ENCODE measurements around the gene LRCH2. TPM values are rescaled to one million over a fixed set of nuclear protein-coding genes. Genes with fewer than 3 reads are reported as not detected.

The LRCH2 gene
- total RNA-seq, result not detected

DNA sequence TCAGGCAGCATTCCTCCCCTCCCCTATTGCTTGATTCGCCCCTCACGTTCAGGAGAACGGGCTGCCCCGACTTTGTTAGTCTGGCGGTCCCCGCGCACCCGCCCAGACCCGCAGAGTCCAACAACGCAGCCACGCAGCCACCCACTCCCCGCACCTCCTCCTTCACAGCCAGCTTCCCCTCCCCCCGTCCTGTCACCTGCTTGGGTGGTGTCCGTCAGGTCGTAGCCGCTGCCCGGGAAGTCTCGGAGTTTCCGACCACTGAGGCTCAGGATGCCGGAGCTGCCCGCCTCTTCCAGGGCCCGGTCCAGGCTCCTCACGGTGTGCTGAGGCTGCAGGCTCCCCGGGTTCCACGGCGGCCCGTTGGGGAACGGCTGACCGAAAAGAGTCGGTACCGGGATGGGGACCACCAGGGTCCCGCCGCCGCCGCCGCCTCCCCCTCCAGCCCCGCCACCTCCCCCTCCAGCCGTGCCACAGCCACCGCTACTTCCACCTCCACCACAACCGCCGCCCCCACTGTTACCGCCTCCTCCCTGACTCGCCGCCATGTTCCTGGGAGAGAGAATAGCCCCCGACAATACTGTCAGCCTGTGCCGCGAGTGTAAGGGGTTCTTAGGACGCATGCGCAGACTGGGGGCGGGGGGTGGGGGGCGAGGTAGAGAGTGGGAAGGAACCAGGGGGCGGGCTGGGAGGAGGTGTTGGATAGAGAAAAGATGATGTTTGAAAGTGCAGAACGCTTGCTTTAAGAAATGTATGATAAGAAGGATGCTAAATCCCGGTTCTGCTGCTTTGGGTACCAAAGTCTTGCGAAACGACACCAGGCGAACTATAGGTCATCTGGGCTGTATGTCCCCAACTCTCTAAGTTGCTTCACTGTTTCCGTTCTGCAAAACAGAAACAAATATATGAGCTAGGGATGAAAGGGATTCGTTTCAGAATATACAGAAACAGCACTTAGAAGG is at the start of gene LRCH2:
LRCH2 (minus strand) TSS at position 600 of the 959 bp plus-strand sequence; CDS start at position 545, 55 bp downstream.
- Mint-ChIP-seq H3K36me3 (no peaks in the 10 kb centered on the region), H3K4me1 (ENCODE audit: low read depth) (no peaks in the 10 kb centered on the region), H3K9me3 (no peaks in the 10 kb centered on the region), H3K27ac (no peak within 1 kb of the TSS), H3K4me3 (no peak within 1 kb of the TSS), H3K27me3 (peaks cover 8% of the 10 kb centered on the region)
- CTCF ChIA-PET, result no interaction called here
- no peak for DNase-seq
- intact Hi-C loops (cut with micrococcal nuclease), result no loop called here
- POLR2A ChIA-PET, result no interaction called here

- no peak for DNase-seq
- ChIA-PET POLR2A (no interaction called here), CTCF (no interaction called here)
- Mint-ChIP-seq H3K4me1 (ENCODE audit: low read depth) (no peaks in the 10 kb centered on the region), H3K36me3 (no peaks in the 10 kb centered on the region), H3K4me3 (no peak overlapping the region), H3K27me3 (no peaks in the 10 kb centered on the region), H3K27ac (no peak overlapping the region), H3K9me3 (no peaks in the 10 kb centered on the region)
- intact Hi-C loops (cut with micrococcal nuclease), result no loop called here
Observed at GRCh38 chrX:115269051-115269683, 35.3 kb upstream of the LRCH2 start.

DNA sequence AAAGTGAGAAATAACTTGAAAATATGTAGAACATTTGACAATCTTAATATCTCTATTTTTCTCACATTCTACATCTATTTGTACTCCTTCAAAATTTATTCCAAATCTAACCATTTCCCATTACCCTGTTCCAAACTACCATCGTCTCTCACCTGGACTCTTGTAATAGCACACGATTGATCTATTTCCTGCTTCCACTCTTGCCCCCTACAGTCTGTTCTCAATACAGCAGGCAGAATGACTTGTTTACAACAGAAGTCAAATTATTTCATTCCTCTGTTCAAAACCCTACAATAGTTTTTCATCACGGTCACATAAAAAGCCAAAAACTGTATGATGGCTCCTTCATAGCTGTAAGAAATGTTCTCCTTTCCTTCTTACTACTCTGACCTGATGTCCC is 34.5 kb upstream of the LRCH2 start:
- H3K4me1 Mint-ChIP-seq (ENCODE audit: low read depth), result no peaks in the 10 kb centered on the region
- H3K27me3 Mint-ChIP-seq, result no peaks in the 10 kb centered on the region
- no peaks in the 10 kb centered on the region for H3K9me3 Mint-ChIP-seq
- intact Hi-C loops (cut with micrococcal nuclease), result no loop called here
- CTCF ChIA-PET, result no interaction called here
- H3K36me3 Mint-ChIP-seq, result no peaks in the 10 kb centered on the region
- H3K4me3 Mint-ChIP-seq, result no peak overlapping the region
- no peak overlapping the region for H3K27ac Mint-ChIP-seq
- POLR2A ChIA-PET, result no interaction called here
- DNase-seq, result no peak

DNA sequence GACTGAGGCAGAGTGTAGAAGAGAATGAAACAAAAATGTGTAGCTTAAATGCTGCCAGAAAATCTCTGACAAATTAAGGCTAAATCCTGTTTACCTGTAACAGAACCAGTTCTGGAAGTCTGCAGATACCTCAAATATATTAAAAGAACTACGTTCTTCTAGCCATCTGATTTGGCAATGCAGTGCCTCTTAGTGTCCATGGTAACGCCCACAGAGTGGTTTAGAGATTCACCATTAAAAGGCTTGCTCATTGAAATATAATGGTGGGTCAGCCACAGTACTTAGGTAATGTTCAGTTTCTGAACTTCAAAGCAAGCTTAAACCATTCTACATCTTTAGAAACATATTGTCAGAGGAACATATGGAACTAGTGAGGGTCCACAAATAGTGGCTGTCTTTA is 32.4 kb upstream of the LRCH2 start:
- ChIA-PET POLR2A (no interaction called here), CTCF (no interaction called here)
- Mint-ChIP-seq H3K9me3 (no peaks in the 10 kb centered on the region), H3K36me3 (no peaks in the 10 kb centered on the region), H3K27ac (no peak overlapping the region), H3K27me3 (no peaks in the 10 kb centered on the region), H3K4me3 (no peak overlapping the region), H3K4me1 (ENCODE audit: low read depth) (no peaks in the 10 kb centered on the region)
- DNase-seq, result no peak
- intact Hi-C loops (cut with micrococcal nuclease), result no loop called here

DNA sequence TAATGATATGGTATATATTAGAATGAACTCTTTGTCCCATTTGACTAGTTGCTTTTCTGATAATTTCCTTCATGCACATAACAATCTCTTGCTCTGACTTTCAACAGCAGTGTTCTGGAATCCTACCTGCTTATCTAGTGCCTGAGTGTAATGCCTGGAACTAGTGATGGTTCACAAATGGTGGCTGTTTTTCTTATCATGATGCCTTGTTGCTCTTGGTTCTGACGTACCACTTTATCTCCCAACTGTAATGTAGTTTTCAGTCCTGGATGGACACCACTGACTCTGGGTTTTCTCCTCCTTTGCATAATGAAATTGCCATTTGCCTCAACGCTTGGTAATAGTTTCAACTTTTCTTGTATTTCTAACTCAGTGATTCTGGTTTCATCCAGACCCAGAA is 30.1 kb upstream of the LRCH2 start:
- DNase-seq, result no peak
- Mint-ChIP-seq H3K9me3 (no peaks in the 10 kb centered on the region), H3K4me1 (ENCODE audit: low read depth) (no peaks in the 10 kb centered on the region), H3K4me3 (no peak overlapping the region), H3K27me3 (no peaks in the 10 kb centered on the region), H3K27ac (no peak overlapping the region), H3K36me3 (no peaks in the 10 kb centered on the region)
- intact Hi-C loops (cut with micrococcal nuclease), result no loop called here
- ChIA-PET POLR2A (no interaction called here), CTCF (no interaction called here)

DNA sequence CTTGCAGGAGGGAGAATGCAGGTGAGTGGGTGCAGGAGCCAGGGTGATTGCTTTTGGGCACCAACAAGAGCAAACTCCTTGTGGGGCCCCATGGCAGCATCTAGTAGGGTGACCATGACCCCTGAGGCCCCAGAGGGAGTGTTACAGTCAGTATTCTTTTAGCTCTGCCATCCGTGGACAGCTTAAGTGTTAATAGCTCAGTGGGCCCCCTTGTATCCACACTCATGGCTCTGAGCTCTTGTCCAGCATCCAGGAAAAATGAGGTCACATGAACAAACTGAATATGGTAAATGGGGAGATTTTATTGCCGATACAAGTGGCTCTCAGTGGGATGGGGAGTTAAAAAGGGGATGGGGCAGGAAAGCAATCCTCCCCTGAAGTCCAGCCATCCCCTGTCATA is 27.3 kb upstream of the LRCH2 start:
- ChIA-PET POLR2A (no interaction called here), CTCF (no interaction called here)
- no peak for DNase-seq
- Mint-ChIP-seq H3K9me3 (no peaks in the 10 kb centered on the region), H3K4me1 (ENCODE audit: low read depth) (no peaks in the 10 kb centered on the region), H3K36me3 (no peaks in the 10 kb centered on the region), H3K27ac (no peak overlapping the region), H3K4me3 (no peak overlapping the region), H3K27me3 (no peaks in the 10 kb centered on the region)
- intact Hi-C loops (cut with micrococcal nuclease), result no loop called here

DNA sequence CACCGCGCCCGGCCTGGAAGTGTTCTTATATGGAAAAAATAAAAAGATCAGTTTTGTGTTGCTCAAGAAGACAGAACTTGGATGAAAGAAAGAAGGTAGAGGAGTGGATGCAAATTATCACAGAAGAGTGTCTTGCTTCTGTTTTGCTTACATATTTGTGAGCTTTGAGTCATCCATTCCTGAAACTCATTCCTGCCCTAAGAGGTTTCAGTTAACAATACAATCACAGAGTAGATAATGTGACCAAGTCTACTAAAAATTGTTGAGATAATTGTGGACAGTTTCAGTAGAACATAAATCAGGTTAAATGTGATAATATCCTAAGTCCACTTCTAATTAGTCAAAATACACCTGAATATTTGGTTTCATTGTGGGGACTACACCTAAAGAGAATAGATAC is 26.4 kb upstream of the LRCH2 start:
- Mint-ChIP-seq H3K9me3 (no peaks in the 10 kb centered on the region), H3K4me1 (ENCODE audit: low read depth) (no peaks in the 10 kb centered on the region), H3K27me3 (no peaks in the 10 kb centered on the region), H3K27ac (no peak overlapping the region), H3K4me3 (no peak overlapping the region), H3K36me3 (no peaks in the 10 kb centered on the region)
- CTCF ChIA-PET, result no interaction called here
- POLR2A ChIA-PET, result no interaction called here
- DNase-seq, result no peak
- intact Hi-C loops (cut with micrococcal nuclease), result no loop called here

DNA sequence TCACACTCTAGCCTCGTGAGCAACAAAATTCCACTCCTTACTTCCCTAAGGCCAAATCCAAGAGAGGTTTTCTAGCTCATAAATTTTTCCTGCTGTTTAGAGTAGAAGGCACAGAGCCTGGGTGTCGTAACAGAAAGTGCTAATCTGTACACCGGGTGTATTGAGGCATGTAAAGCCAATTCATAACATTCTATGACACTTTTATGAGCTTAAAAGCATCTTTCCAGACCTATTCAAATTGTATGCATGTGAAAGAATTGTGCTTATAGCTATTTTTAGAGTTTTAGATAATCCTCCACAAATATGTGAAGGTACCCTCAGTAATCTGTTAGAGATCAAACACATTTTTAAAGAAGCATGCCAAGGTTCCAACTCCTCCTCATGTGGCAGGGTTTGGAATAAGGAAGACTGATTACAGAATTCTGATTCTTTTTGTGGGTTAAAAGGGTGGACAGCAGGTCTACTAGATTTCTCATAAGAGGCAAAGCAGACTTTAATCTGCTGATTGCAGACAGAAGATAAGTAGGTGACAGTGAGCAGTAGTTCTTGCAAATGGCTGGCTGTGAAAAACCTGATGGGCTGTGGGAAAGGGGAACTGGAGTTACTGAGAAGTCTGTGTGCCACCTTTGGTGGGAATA is 25.5 kb upstream of the LRCH2 start:
- intact Hi-C loops (cut with micrococcal nuclease), result no loop called here
- Mint-ChIP-seq H3K36me3 (no peaks in the 10 kb centered on the region), H3K9me3 (no peaks in the 10 kb centered on the region), H3K27ac (no peak overlapping the region), H3K4me3 (no peak overlapping the region), H3K4me1 (ENCODE audit: low read depth) (no peaks in the 10 kb centered on the region), H3K27me3 (no peaks in the 10 kb centered on the region)
- ChIA-PET POLR2A (no interaction called here), CTCF (no interaction called here)
- no peak for DNase-seq

DNA sequence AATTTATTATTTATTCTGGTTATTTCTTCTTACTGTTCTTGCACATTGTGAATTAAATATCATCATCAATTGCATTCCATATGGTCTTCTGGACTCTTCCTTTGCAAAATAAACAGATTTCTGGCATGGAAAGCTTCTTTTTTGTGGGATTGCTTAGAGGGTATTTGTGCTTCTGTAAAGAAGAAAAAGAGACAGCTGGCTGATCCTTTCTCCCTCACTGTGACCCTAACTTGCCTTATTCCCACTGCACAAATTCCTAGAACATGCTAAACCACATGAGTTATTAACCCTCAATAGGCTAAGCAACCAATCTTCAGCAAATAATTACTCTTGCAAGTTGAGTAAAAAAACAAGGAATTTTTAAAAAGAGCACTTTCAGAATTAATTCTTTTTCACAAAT is 23.8 kb upstream of the LRCH2 start:
- no peaks in the 10 kb centered on the region for H3K27me3 Mint-ChIP-seq
- no peak overlapping the region for H3K4me3 Mint-ChIP-seq
- no peak overlapping the region for H3K27ac Mint-ChIP-seq
- ChIA-PET POLR2A (no interaction called here), CTCF (no interaction called here)
- H3K9me3 Mint-ChIP-seq, result no peaks in the 10 kb centered on the region
- DNase-seq, result no peak
- intact Hi-C loops (cut with micrococcal nuclease), result no loop called here
- no peaks in the 10 kb centered on the region for H3K36me3 Mint-ChIP-seq
- no peaks in the 10 kb centered on the region for H3K4me1 Mint-ChIP-seq (ENCODE audit: low read depth)

DNA sequence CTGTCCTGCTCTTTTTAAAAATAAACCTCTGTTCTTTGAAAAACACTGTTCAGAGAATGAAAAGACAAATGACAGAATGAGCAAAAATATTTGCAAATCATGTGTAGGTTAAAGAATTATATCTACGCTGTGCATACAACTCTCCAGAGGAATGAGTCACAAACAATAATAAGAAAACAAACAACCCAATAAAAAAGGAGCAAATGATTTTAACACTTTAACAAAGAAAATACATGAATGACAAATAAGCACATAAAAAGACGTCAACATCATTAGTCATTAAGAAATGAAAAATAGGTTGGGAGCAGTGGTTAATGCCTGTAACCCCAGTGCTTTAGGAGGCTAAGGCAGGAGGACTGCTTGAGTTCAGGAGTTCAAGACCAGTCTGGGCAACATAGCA is 21.1 kb upstream of the LRCH2 start:
- no peaks in the 10 kb centered on the region for H3K9me3 Mint-ChIP-seq
- intact Hi-C loops (cut with micrococcal nuclease), result no loop called here
- no peak for DNase-seq
- H3K4me3 Mint-ChIP-seq, result no peak overlapping the region
- no peaks in the 10 kb centered on the region for H3K27me3 Mint-ChIP-seq
- ChIA-PET POLR2A (no interaction called here), CTCF (no interaction called here)
- H3K27ac Mint-ChIP-seq, result no peak overlapping the region
- no peaks in the 10 kb centered on the region for H3K36me3 Mint-ChIP-seq
- H3K4me1 Mint-ChIP-seq (ENCODE audit: low read depth), result no peaks in the 10 kb centered on the region

DNA sequence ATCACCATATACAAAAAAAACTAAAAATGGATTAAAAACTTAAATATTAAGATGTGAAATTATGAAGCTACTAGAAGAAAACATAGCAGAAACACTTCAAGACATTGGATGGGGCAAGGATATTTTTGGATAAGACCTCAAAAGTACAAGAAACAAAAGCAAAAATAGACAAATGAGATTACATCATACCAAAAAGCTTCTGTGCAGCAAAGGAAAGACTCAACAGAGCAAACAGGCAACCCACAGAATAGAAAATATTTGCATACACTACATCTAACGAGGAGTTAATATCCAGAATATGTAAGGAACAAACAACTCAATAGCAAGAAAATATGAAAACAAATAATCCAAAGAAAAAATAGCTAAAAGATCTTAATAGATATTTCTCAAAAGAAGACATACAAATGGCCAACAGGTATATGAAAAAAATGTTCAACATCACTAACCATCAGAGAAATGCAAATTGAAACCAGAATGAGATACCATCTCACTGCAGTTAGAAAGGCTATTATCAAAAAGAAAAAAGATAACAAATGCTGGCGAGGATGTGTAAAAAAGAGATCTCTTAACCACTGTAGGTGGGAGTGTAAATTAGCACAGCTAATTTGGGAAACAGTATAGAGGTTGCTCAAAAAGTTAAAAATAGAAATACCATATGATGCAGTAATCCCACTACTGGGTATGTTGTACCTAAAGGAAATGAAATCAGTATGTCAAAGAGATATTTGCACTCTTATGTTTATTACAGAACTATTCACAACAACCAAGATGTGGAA is 17.8 kb upstream of the LRCH2 start:
- Mint-ChIP-seq H3K36me3 (no peaks in the 10 kb centered on the region), H3K9me3 (no peaks in the 10 kb centered on the region), H3K4me1 (ENCODE audit: low read depth) (no peaks in the 10 kb centered on the region), H3K4me3 (no peak overlapping the region), H3K27ac (no peak overlapping the region), H3K27me3 (no peaks in the 10 kb centered on the region)
- CTCF ChIA-PET, result no interaction called here
- no peak for DNase-seq
- POLR2A ChIA-PET, result no interaction called here
- intact Hi-C loops (cut with micrococcal nuclease), result no loop called here

DNA sequence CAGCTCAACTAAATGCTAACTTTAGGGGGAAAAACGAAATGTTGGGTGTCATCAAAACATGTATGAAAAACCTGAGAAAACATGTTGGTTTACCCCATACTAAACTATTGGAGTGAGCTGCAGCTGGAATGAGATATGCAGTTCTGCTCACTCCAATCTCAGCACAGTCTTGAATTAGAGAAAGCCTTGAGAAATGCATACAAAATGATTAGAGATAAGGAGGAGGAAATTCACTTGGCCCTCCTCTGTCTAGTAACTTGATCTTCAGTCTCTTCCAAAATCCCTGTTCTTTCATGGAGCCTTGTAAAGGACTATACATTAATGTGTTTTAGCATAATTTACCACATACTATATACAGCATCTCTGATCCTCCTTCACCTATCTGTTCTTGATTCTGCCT is 3.2 kb upstream of the LRCH2 start:
- H3K27ac Mint-ChIP-seq, result no peak overlapping the region
- CTCF ChIA-PET, result interaction anchor here (1.1 kb wide), 1 partner anchor 418 kb away, joined by 3 read pairs; no protein-coding TSS in a partner anchor
- POLR2A ChIA-PET, result no interaction called here

More for the DNA sequence above, 3.2 kb upstream of the LRCH2 start:
- intact Hi-C loops (cut with micrococcal nuclease), result no loop called here
- no peak overlapping the region for H3K4me3 Mint-ChIP-seq
- DNase-seq, result no peak
- no peaks in the 10 kb centered on the region for H3K9me3 Mint-ChIP-seq
- peaks cover 8% of the 10 kb centered on the region for H3K27me3 Mint-ChIP-seq
- no peaks in the 10 kb centered on the region for H3K36me3 Mint-ChIP-seq
- H3K4me1 Mint-ChIP-seq (ENCODE audit: low read depth), result no peaks in the 10 kb centered on the region
